ENCODE results near the gene PIEZO1.

DNA sequence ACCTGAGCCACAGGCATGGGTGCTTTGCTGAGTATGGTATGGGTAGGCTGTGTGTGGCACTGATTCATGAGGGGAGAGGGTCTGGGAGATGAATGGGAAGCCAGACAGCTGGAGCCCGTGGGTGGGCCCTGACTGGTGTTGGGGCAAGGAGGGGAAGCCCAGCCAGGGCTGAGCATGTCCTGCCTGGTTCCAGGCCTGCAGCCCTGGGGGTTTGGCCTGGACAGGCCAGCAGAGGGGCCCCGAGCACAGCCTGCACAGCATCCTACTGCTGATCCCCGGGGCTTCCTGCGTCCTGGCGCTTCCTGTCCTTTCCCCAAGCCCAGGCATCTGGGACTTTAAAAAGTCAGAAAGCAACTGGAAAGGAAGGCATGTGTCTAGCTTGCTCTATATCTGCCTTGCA, 117.6 kb downstream of the PIEZO1 start:
- TF ChIP-seq, protein P1, sequence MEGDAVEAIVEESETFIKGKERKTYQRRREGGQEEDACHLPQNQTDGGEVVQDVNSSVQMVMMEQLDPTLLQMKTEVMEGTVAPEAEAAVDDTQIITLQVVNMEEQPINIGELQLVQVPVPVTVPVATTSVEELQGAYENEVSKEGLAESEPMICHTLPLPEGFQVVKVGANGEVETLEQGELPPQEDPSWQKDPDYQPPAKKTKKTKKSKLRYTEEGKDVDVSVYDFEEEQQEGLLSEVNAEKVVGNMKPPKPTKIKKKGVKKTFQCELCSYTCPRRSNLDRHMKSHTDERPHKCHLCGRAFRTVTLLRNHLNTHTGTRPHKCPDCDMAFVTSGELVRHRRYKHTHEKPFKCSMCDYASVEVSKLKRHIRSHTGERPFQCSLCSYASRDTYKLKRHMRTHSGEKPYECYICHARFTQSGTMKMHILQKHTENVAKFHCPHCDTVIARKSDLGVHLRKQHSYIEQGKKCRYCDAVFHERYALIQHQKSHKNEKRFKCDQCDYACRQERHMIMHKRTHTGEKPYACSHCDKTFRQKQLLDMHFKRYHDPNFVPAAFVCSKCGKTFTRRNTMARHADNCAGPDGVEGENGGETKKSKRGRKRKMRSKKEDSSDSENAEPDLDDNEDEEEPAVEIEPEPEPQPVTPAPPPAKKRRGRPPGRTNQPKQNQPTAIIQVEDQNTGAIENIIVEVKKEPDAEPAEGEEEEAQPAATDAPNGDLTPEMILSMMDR (IDR thresholded peaks at IDR 0.05): peak; percentile 6
- TF ChIP-seq EZH2 (IDR thresholded peaks at IDR 0.05): no peak
